NCI-H1048 (cell line): ENCODE measurements around the gene VPS39.

Experiments
- DNase-seq: peaks from one replicate; lab custom pipeline; 2025; lab: John Stamatoyannopoulos, UW

Gene VPS39

GRCh38 chr15:42157981-42158765 lies 49.9 kb downstream of the VPS39 start:
- DNase-seq = no peak

- DNase-seq = no peak
Measured at GRCh38 chr15:42157381-42157780, 50.7 kb downstream of the VPS39 start.

GRCh38 chr15:42156243-42156922 lies 51.7 kb downstream of the VPS39 start, which contains the start of gene PLA2G4F:
PLA2G4F (minus strand) TSS chr15:42156636; CDS start chr15:42156549, 87 bp downstream.
- DNase-seq = no peak

- no peak for DNase-seq
Measured at GRCh38 chr15:42155546-42156242, 52.4 kb downstream of the VPS39 start.

- DNase-seq = no peak
Measured at GRCh38 chr15:42154956-42155355, 53.1 kb downstream of the VPS39 start.

GRCh38 chr15:42154212-42154941 lies 53.7 kb downstream of the VPS39 start:
- DNase-seq = no peak

GRCh38 chr15:42153874-42154211 lies 54.3 kb downstream of the VPS39 start:
- no peak for DNase-seq

- no peak for DNase-seq
Measured at GRCh38 chr15:42152921-42153698, 55.0 kb downstream of the VPS39 start.

GRCh38 chr15:42152196-42152920 lies 55.7 kb downstream of the VPS39 start:
- DNase-seq = no peak

- DNase-seq = no peak
Measured at GRCh38 chr15:42151736-42152135, 56.4 kb downstream of the VPS39 start.

GRCh38 chr15:42151141-42151561 lies 57.0 kb downstream of the VPS39 start:
- no peak for DNase-seq

- no peak for DNase-seq
Measured at GRCh38 chr15:42150219-42150970, 57.7 kb downstream of the VPS39 start.

- DNase-seq = no peak
Measured at GRCh38 chr15:42149493-42150218, 58.4 kb downstream of the VPS39 start.

GRCh38 chr15:42148808-42149492 lies 59.2 kb downstream of the VPS39 start:
- no peak for DNase-seq

GRCh38 chr15:42147431-42147735 lies 60.7 kb downstream of the VPS39 start:
- no peak for DNase-seq

GRCh38 chr15:42146551-42147430 lies 61.3 kb downstream of the VPS39 start:
- DNase-seq = no peak

- DNase-seq = no peak
Measured at GRCh38 chr15:42145546-42146455, 62.3 kb downstream of the VPS39 start.
